HEK293 (cell line): ENCODE measurements around the gene ALKBH4.
"Not testable (repeated sequence)": the region's sequence is repeated elsewhere in the genome, so short reads cannot be mapped to it uniquely, and the experiment has no call there.

Experiments used
- CTCF ChIP-seq: fragments of 450-650 bp; formaldehyde crosslinking; IDR thresholded peaks from 2 replicates; pipeline ENCODE4 v1.5.1; 2016; ENCODE audit warnings: missing biosample characterization, missing genetic modification characterization
- YY1 ChIP-seq: fragments of 450-650 bp; formaldehyde crosslinking; IDR thresholded peaks from 2 replicates; pipeline ENCODE4 v1.5.1; 2018; ENCODE audit warnings: missing biosample characterization, missing genetic modification characterization

- not testable (repeated sequence) for TF ChIP-seq YY1, CTCF (tag by site-specific recombination)
Measured at GRCh38 chr7:102454932-102455331, 9.7 kb downstream of the ALKBH4 start.
